Measurements from ENCODE around the gene SERF2.
A peak's percentile ranks its signal among the peaks of the same experiment; 100 is the strongest.
"Not testable (repeated sequence)": the region's sequence is repeated elsewhere in the genome, so short reads cannot be mapped to it uniquely, and the experiment has no call there.

SERF2 gene

GRCh38 chr15:43828061-43828657, 36.0 kb downstream of the SERF2 start:
- no peak for TF ChIP-seq CTCF (IDR thresholded peaks at IDR 0.05; ENCODE audit: extremely low read depth, missing control alignments)
- peak; percentile 31 for DNase-seq (ENCODE audit: low spot score)

GRCh38 chr15:43829951-43830540, 37.9 kb downstream of the SERF2 start:
- not testable (repeated sequence) for DNase-seq (ENCODE audit: low spot score)

GRCh38 chr15:43830691-43831275, 38.7 kb downstream of the SERF2 start:
- DNase-seq (ENCODE audit: low spot score): not testable (repeated sequence)

DNA sequence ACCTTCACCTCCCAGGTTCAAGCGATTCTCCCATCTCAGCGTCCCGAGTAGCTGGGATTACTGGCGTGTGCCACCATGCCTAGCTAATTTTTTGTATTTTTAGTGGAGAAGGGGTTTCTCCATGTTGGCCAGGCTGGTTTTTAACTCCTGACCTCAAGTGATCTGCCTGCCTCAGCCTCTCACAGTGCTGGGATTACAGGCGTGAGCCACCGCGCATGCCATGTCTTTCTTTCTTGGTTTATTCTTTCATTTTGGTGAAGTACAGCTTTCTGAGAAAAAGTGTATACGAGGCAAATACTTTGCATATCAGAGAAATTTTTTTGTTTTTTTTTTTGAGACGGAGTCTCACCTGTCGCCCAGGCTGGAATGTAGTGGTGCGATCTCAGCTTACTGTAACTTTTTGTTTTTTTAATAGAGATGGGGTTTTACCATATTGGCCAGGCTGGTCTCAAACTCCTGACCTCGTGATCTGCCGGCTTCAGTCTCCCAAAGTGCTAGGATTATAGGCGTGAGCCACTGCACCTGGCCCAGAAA, 39.5 kb downstream of the SERF2 start:
- not testable (repeated sequence) for DNase-seq (ENCODE audit: low spot score)

DNA sequence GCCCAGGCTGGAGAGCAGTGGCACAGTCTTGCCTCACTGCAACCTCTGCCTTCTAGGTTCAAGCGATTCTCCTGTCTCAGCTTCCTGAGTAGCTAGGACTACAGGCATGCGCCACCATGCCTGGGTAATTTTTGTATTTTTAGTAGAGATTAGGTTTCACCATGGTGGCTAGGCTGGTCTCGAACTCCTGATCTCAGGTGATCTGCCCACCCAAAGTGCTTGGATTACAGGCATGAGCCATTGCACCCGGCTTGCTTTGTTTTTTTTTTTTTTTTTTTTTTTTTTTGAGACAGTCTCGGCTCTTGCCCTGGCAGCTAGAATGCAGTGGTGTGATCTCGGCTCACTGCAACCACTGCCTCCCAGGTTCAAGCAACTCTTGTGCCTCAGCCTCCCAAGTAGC, 40.4 kb downstream of the SERF2 start:
- not testable (repeated sequence) for DNase-seq (ENCODE audit: low spot score)

GRCh38 chr15:43845421-43845820, 53.3 kb downstream of the SERF2 start:
- TF ChIP-seq CTCF (IDR thresholded peaks at IDR 0.05; ENCODE audit: extremely low read depth, missing control alignments): no peak
- no peak for DNase-seq (ENCODE audit: low spot score)

Measured in GM20000 (cell line).